C4-2B (cell line): ENCODE data around the gene SOAT2.
"Not testable (repeated sequence)": the region's sequence is repeated elsewhere in the genome, so short reads cannot be mapped to it uniquely, and the experiment has no call there.

ENCODE experiments used
- H3K27ac ChIP-seq: fragments of 450-650 bp; 2 replicates; pipeline ENCODE4 v1.5.1; 2017
- CTCF ChIP-seq: fragments of 450-650 bp; conservative IDR thresholded peaks from 2 replicates; pipeline ENCODE4 v1.5.1; 2017; ENCODE audit warnings: mild to moderate bottlenecking
- ZFX ChIP-seq: fragments of 450-650 bp; IDR thresholded peaks from 2 replicates; pipeline ENCODE4 v1.6.1; 2017

SOAT2 gene

GRCh38 chr12:53159195-53159839, 56.0 kb downstream of the SOAT2 start:
- H3K27ac ChIP-seq, result peak overlapping the region; percentile 72
- no peak for TF ChIP-seq ZFX
- TF ChIP-seq CTCF, result peak; percentile 97

GRCh38 chr12:53160000-53160399, 56.7 kb downstream of the SOAT2 start:
- TF ChIP-seq CTCF (no peak), ZFX (no peak)
- H3K27ac ChIP-seq, result peak overlapping the region; percentile 72

GRCh38 chr12:53160673-53161072, 57.4 kb downstream of the SOAT2 start:
- TF ChIP-seq CTCF, result no peak
- no peak for TF ChIP-seq ZFX
- H3K27ac ChIP-seq, result no peak overlapping the region

- no peak for TF ChIP-seq CTCF
- TF ChIP-seq ZFX, result no peak
- H3K27ac ChIP-seq, result no peak overlapping the region
These were observed 58.0 kb downstream of the SOAT2 start for GRCh38 chr12:53161119-53161911.

GRCh38 chr12:53163008-53163407, 59.7 kb downstream of the SOAT2 start:
- H3K27ac ChIP-seq, result not testable (repeated sequence)

GRCh38 chr12:53166837-53167236, 63.6 kb downstream of the SOAT2 start:
- H3K27ac ChIP-seq, result no peak overlapping the region
- no peak for TF ChIP-seq CTCF
- no peak for TF ChIP-seq ZFX

GRCh38 chr12:53169644-53170043, 66.4 kb downstream of the SOAT2 start:
- H3K27ac ChIP-seq, result no peak overlapping the region
- TF ChIP-seq CTCF (no peak), ZFX (no peak)
